Ishikawa (cell line): ENCODE results near the gene SLC29A2.

ENCODE experiments used
- CEBPB ChIP-seq: IDR thresholded peaks from 2 replicates; pipeline ENCODE4 v1.6.1; 2012
- EGR1 ChIP-seq: IDR thresholded peaks from 2 replicates; pipeline ENCODE4 v1.6.1; 2012
- EP300 ChIP-seq: IDR thresholded peaks from 2 replicates; pipeline ENCODE4 v1.6.1; 2012; ENCODE audit warnings: borderline replicate concordance
- RAD21 ChIP-seq: IDR thresholded peaks from 2 replicates; pipeline ENCODE4 v1.6.1; 2012; ENCODE audit warnings: low read depth
- TAF1 ChIP-seq: IDR thresholded peaks from 2 replicates; pipeline ENCODE4 v1.6.1; 2012; ENCODE audit warnings: low read depth, mild to moderate bottlenecking
- TF ChIP-seq, protein P1 (sequence below): IDR thresholded peaks from 2 replicates; pipeline ENCODE4 v1.6.1; 2012; ENCODE audit warnings: low read depth, mild to moderate bottlenecking
- TF ChIP-seq, protein P2 (sequence below): IDR thresholded peaks from 2 replicates; pipeline ENCODE4 v1.6.1; 2012
- TF ChIP-seq, protein P3 (sequence below): IDR thresholded peaks from 2 replicates; pipeline ENCODE4 v1.6.1; 2012

DNA sequence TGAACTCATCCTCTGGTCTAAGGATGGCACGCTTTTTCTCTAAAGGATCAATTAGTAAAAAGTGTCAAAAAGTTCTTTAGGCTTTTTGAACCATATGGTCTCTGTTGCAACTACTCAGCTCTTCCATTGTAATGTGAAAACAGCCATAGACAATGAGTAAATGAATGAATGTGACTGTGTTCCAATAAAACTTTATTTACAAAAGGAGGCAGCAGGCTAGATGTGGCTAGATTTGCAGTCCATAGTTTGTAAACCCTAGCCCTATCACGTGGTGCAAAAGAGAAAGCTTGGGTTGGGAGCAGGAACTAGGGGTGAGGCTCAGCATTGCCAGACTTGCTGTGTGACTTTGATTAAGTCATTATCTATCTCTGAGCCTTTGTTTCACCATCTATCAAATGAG, 43.9 kb upstream of the SLC29A2 start:
- TF ChIP-seq, protein P1, sequence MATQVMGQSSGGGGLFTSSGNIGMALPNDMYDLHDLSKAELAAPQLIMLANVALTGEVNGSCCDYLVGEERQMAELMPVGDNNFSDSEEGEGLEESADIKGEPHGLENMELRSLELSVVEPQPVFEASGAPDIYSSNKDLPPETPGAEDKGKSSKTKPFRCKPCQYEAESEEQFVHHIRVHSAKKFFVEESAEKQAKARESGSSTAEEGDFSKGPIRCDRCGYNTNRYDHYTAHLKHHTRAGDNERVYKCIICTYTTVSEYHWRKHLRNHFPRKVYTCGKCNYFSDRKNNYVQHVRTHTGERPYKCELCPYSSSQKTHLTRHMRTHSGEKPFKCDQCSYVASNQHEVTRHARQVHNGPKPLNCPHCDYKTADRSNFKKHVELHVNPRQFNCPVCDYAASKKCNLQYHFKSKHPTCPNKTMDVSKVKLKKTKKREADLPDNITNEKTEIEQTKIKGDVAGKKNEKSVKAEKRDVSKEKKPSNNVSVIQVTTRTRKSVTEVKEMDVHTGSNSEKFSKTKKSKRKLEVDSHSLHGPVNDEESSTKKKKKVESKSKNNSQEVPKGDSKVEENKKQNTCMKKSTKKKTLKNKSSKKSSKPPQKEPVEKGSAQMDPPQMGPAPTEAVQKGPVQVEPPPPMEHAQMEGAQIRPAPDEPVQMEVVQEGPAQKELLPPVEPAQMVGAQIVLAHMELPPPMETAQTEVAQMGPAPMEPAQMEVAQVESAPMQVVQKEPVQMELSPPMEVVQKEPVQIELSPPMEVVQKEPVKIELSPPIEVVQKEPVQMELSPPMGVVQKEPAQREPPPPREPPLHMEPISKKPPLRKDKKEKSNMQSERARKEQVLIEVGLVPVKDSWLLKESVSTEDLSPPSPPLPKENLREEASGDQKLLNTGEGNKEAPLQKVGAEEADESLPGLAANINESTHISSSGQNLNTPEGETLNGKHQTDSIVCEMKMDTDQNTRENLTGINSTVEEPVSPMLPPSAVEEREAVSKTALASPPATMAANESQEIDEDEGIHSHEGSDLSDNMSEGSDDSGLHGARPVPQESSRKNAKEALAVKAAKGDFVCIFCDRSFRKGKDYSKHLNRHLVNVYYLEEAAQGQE, result no peak
- TF ChIP-seq, protein P2, sequence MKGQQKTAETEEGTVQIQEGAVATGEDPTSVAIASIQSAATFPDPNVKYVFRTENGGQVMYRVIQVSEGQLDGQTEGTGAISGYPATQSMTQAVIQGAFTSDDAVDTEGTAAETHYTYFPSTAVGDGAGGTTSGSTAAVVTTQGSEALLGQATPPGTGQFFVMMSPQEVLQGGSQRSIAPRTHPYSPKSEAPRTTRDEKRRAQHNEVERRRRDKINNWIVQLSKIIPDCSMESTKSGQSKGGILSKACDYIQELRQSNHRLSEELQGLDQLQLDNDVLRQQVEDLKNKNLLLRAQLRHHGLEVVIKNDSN, result no peak
- TF ChIP-seq TAF1 (no peak), CEBPB (no peak), EGR1 (no peak), EP300 (no peak), RAD21 (no peak)
- TF ChIP-seq, protein P3, sequence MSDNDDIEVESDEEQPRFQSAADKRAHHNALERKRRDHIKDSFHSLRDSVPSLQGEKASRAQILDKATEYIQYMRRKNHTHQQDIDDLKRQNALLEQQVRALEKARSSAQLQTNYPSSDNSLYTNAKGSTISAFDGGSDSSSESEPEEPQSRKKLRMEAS, result no peak
